Activated CD4-positive, alpha-beta memory T cell treated with anti-CD3 and anti-CD28 coated beads for 36 hours (primary cell): ENCODE data around the gene AMZ2. TPM values are rescaled to one million over a fixed set of nuclear protein-coding genes. Genes with fewer than 3 reads are reported as not detected.
"Not testable (repeated sequence)": the region's sequence is repeated elsewhere in the genome, so short reads cannot be mapped to it uniquely, and the experiment has no call there.

Experiments
- CTCF ChIA-PET: fragments of 350-600 bp; sonication (Branson Sonifier 250); formaldehyde crosslinking; loops from one replicate; lab custom pipeline; 2021; ENCODE audit warnings: antibody characterized with exemption, inconsistent platforms; lab: Charles Lee
- POLR2A ChIA-PET: fragments of 350-600 bp; sonication (Branson Sonifier 250); formaldehyde crosslinking; loops from one replicate; lab custom pipeline; 2021; ENCODE audit warnings: antibody characterized with exemption; lab: Charles Lee
- DNase-seq: peaks from one replicate; pipeline ENCODE4 v3.0.0-alpha.2; 2020
- H3K27ac Mint-ChIP-seq: one replicate; pipeline ENCODE4 v1.8.0; 2021; ENCODE audit warnings: mixed read lengths
- H3K27me3 Mint-ChIP-seq: one replicate; pipeline ENCODE4 v1.8.0; 2021; ENCODE audit warnings: mixed read lengths
- H3K36me3 Mint-ChIP-seq: one replicate; pipeline ENCODE4 v1.8.0; 2021; ENCODE audit warnings: mixed read lengths
- H3K4me1 Mint-ChIP-seq: one replicate; pipeline ENCODE4 v1.8.0; 2021; ENCODE audit warnings: low read depth, mixed read lengths
- H3K4me3 Mint-ChIP-seq: one replicate; pipeline ENCODE4 v1.8.0; 2021; ENCODE audit warnings: mild to moderate bottlenecking, mixed read lengths
- H3K9me3 Mint-ChIP-seq: one replicate; pipeline ENCODE4 v1.8.0; 2021; ENCODE audit warnings: mixed read lengths
- intact Hi-C: fragments of 100-400 bp; cut with micrococcal nuclease; formaldehyde crosslinking; loops from one replicate; pipeline ENCODE4 v1.15.1; 2023
- total RNA-seq, 2 experiments: library from RNA; stranded (reverse); gene quantifications; one replicate each; pipeline ENCODE4 v1.2.3, GENCODE V29; 2021

The AMZ2 gene, protein sequence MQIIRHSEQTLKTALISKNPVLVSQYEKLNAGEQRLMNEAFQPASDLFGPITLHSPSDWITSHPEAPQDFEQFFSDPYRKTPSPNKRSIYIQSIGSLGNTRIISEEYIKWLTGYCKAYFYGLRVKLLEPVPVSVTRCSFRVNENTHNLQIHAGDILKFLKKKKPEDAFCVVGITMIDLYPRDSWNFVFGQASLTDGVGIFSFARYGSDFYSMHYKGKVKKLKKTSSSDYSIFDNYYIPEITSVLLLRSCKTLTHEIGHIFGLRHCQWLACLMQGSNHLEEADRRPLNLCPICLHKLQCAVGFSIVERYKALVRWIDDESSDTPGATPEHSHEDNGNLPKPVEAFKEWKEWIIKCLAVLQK
- total RNA-seq: 100 to 1,000 TPM; 134 to 146 TPM

DNA sequence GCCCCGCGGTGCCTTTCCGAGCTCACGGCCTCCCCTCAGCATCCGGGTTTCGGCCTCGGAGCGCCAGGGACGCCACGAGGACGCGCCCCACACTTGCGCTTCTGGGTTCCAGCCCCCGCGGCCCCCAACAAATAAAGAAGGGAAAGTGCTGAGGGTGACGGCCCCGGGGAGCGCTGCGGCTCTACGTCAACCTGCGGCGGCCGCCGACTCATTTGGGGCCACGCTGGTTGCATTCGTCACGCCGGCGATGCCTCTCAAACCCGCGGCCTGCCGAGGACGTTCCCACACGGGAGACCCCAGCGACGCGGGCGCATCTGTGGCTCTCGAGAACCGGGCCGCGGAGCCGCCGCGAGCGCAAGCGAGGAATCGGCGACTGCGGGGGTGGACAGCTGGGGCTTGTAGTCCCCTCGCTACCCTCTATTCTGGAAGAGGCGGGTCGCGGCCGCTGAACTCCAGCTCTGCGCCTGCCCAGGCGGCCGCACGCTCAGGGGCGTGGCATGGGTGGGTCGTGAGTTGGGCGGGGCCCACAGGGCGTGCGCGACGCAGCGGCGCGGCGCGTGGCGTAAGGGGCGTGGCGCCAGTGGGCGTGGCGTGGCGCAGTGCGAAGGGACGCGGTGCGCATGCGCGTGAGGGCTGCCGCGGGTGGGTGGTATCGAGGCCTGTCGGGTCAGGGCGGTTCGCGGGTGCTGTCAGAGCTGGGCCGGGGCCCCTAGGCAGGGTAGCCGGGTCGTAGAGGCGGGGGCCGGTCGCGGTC is at the start of gene AMZ2:
Gene AMZ2, plus strand, starts transcription at position 599 of the 754 bp plus-strand sequence. CDS start 2,145 bp downstream, outside the sequence.
- CTCF ChIA-PET: interaction anchor here (0.8 to 3.4 kb wide), 13 partner anchors 10 to 208 kb away, joined by 3 to 18 read pairs (median 4); no protein-coding TSS in a partner anchor
- Mint-ChIP-seq H3K27me3 (no peaks in the 10 kb centered on the region), H3K4me3 (peak within 1 kb of the TSS; percentile 90), H3K4me1 (peaks cover 48% of the 10 kb centered on the region), H3K27ac (peak within 1 kb of the TSS; percentile 99), H3K9me3 (no peaks in the 10 kb centered on the region), H3K36me3 (peaks cover 42% of the 10 kb centered on the region)
- intact Hi-C loops: loop anchor here (1.0 to 5.0 kb wide), 5 partner anchors 8 to 265 kb away; partner anchors contain the start of genes ARSG, PRKAR1A and SLC16A6
- POLR2A ChIA-PET: interaction anchor here (0.6 to 4.3 kb wide), 23 partner anchors 8 to 251 kb away, joined by 3 to 64 read pairs (median 5); partner anchors contain the start of genes ARSG, C17orf58, SLC16A6 and WIPI1
- peak; percentile 97 for DNase-seq

DNA sequence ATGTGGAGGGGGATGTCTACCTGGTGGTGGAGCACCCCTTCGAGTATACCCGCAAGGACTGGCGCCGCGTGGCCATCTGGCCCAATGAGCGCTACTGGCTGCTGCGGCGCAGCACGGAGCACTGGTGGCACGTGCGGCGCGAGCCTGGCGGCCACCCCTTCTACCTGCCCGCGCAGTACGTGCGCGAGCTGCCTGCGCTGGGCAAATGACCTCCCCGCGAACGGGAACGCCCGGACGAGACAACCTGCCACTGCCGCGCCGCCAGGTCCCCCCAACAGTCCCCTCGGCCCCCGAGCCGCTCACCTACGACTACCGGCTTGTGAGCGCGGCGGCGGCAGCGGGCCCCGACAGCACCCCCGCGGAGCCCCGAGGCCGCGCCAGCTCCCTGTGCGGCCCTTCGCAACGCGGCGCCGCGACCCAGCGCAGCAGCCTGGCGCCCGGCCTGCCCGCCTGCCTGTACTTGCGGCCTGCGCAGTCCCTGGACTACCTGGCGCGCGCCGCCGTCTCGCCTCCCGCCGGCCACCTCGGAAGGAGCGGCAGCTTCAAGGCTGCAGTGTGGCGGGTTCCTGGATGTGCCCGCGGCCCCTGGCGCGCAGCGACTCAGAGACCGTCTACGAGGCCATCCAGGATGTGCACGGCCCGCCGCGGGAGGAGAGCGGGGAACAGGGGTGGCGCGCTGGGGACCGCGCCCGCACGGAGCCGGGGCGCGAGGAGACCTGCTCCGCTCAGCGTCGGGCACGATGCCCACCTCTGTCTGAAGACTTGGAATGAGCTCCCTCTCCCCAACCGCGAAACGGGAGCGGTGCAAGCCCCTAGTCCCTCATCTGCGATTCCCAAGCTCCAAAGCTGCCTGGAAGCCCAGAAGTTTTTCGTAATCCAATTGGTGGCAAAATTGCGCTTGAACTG is 48.7 kb upstream of the AMZ2 start:
- H3K4me1 Mint-ChIP-seq: peaks cover 36% of the 10 kb centered on the region
- CTCF ChIA-PET: interaction anchor here (0.6 to 4.5 kb wide), 14 partner anchors 13 to 262 kb away, joined by 3 to 107 read pairs (median 4); partner anchors contain the start of genes AMZ2 and WIPI1
- no peaks in the 10 kb centered on the region for H3K36me3 Mint-ChIP-seq
- H3K27me3 Mint-ChIP-seq: peaks cover 13% of the 10 kb centered on the region
- H3K9me3 Mint-ChIP-seq: no peaks in the 10 kb centered on the region
- H3K27ac Mint-ChIP-seq: no peak overlapping the region
- intact Hi-C loops: loop anchor here (5.0 kb wide), 1 partner anchor 162 kb away; the partner anchor contains the start of gene KPNA2
- DNase-seq: peak; percentile 54
- peak overlapping the region; percentile 74 for H3K4me3 Mint-ChIP-seq
- POLR2A ChIA-PET: interaction anchor here (0.6 to 6.6 kb wide), 4 partner anchors 16 to 81 kb away, joined by 4 to 58 read pairs (median 7); partner anchors contain the start of gene AMZ2

DNA sequence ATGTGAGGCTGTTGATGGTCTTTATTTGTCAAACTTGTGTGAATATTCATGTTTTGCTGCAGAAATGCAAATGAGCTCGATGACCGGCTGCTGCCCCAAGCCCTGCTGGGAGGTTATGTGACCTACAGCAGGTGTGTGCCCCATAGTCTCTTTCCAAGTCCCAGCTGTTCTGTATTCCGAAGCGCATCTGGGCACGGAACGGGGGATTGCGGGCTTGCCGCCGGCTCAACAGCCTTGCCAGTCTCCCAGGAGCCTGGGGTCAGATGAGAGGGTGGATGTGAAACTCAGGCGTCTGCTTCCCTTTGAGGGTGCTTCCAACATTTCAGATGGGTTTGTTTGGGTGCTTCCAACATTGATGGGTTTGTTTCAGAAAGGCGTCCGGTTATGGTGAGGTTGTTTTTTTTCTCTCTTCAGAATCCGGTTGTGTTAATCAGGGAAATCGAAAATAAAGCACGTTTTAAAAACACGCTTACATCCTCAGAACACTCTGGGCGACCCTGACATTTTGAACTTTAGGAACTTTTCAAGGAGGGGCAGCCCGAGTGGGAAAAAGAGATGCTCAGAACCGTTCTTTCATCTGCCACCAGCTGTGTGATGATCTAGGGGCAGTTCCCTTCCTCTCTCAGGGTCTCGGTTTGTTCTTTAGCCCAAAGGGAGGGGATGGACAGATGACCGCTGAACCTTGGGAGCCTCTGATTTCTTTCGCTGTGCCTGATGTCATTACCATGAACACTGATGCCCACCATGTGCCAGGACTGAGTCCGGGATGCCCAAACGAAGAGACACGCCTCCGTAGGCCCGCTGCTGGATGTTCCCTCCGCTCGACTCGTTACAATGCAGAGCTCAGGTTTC is 47.8 kb upstream of the AMZ2 start:
- Mint-ChIP-seq H3K36me3 (no peaks in the 10 kb centered on the region), H3K27ac (peak overlapping the region; percentile 23), H3K27me3 (peaks cover 13% of the 10 kb centered on the region), H3K9me3 (no peaks in the 10 kb centered on the region), H3K4me1 (peaks cover 41% of the 10 kb centered on the region), H3K4me3 (peak overlapping the region; percentile 74)
- intact Hi-C loops: loop anchor here (1.0 to 5.0 kb wide), 3 partner anchors 17 to 163 kb away; partner anchors contain the start of gene KPNA2
- CTCF ChIA-PET: interaction anchor here (0.6 to 4.5 kb wide), 25 partner anchors 12 to 261 kb away, joined by 3 to 107 read pairs (median 4); partner anchors contain the start of genes AMZ2 and WIPI1
- POLR2A ChIA-PET: interaction anchor here (1.1 to 6.6 kb wide), 4 partner anchors 17 to 80 kb away, joined by 4 to 58 read pairs (median 7); partner anchors contain the start of gene AMZ2
- peak; percentile 38 for DNase-seq

DNA sequence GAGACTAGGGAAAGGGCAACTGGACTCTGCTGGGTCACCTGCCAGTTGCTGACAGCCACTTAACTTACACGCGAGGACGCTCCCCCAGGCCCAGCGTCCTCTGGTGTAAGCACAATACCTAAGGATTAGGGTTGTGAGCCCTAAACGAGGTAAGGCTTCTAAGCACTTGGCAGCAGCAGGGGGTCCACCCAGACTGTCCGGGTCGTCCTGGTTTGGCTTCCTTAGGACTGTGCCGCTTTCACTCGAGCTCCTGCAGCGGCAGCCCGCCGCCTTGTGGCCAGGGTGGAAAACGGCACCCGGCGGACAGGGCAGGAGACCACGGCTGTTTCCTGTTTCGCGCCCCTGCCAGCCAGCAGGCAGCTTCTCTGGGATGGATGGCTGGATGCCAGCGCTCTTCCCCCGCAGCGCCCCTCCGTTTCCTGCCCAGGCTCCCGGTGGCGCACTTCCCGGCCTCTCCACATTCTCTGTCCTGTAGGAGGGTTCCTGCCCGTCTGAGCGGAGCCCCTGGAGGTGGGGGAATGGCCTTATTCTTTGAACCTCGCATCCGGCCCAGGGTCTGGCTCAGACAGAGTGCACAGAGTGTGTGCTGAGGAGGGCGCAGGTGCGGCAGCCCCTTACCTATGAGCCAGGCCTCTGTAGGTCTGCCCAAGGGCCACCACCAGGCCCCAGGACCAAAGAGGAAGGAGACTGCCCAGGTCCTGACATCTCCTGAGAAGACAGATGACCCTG is 47.0 kb upstream of the AMZ2 start:
- peak overlapping the region; percentile 23 for H3K27ac Mint-ChIP-seq
- ChIA-PET POLR2A (interaction anchor here (1.2 to 6.6 kb wide), 2 partner anchors 18 to 47 kb away, joined by 5 to 58 read pairs; partner anchors contain the start of gene AMZ2), CTCF (interaction anchor here (0.7 to 4.5 kb wide), 21 partner anchors 16 to 260 kb away, joined by 3 to 107 read pairs (median 5); partner anchors contain the start of gene AMZ2)
- H3K36me3 Mint-ChIP-seq: no peaks in the 10 kb centered on the region
- H3K4me1 Mint-ChIP-seq: peaks cover 37% of the 10 kb centered on the region
- peak; percentile 85 for DNase-seq
- H3K9me3 Mint-ChIP-seq: no peaks in the 10 kb centered on the region
- peak overlapping the region; percentile 74 for H3K4me3 Mint-ChIP-seq
- intact Hi-C loops: loop anchor here (1.0 kb wide), 2 partner anchors 18 to 29 kb away; no protein-coding TSS in a partner anchor
- peaks cover 13% of the 10 kb centered on the region for H3K27me3 Mint-ChIP-seq

DNA sequence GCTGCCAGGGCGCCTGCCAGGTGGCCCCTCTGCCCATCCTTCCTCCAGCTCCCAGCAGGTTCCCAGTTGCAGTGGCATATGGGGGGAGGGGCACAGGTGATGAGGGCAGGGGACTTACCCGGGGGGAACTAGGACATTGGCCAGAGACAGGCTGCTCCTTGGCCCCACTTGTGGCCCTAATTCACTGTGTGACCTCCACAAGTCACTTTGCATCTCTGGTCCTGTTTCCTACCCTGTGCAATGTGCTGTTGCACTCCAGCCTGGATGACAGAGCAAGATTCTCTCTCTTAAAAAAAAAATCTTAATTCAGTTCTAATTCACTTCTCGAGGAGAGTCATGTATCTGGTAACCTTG is 46.4 kb upstream of the AMZ2 start:
- H3K4me3 Mint-ChIP-seq, intact Hi-C loops, H3K36me3 Mint-ChIP-seq, DNase-seq, H3K27ac Mint-ChIP-seq, H3K9me3 Mint-ChIP-seq: not testable (repeated sequence)
- H3K4me1 Mint-ChIP-seq: peaks cover 38% of the 10 kb centered on the region
- POLR2A ChIA-PET: interaction anchor here (6.6 kb wide), 1 partner anchor 18 kb away, joined by 58 read pairs; no protein-coding TSS in a partner anchor
- H3K27me3 Mint-ChIP-seq: peaks cover 13% of the 10 kb centered on the region
- CTCF ChIA-PET: interaction anchor here (0.7 to 4.5 kb wide), 17 partner anchors 16 to 260 kb away, joined by 3 to 107 read pairs (median 6); partner anchors contain the start of gene AMZ2

DNA sequence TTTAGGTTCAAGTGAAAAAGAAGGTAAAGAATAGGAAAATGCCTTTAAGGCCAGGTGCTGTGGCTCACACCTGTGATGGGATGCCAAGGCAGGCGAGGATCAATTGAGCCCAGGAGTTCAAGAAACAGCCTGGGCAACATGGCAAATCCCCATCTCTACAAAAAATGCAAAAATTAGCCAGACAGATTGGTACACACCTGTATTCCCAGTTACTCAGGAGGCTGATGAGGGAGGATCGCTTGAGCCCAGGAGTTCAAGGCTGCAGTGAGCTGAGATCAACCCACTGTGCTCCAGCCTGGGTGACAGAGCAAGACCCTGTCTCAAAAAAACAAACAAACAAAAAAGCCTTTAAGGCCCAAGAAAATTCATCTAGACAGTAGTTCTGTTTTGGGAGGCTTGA is 45.5 kb upstream of the AMZ2 start:
- intact Hi-C loops, DNase-seq, H3K9me3 Mint-ChIP-seq, POLR2A ChIA-PET, H3K36me3 Mint-ChIP-seq, H3K27ac Mint-ChIP-seq, H3K4me3 Mint-ChIP-seq: not testable (repeated sequence)
- CTCF ChIA-PET: interaction anchor here (1.5 to 4.5 kb wide), 7 partner anchors 17 to 235 kb away, joined by 3 to 107 read pairs (median 17); partner anchors contain the start of gene AMZ2
- peaks cover 46% of the 10 kb centered on the region for H3K4me1 Mint-ChIP-seq
- H3K27me3 Mint-ChIP-seq: peaks cover 13% of the 10 kb centered on the region

DNA sequence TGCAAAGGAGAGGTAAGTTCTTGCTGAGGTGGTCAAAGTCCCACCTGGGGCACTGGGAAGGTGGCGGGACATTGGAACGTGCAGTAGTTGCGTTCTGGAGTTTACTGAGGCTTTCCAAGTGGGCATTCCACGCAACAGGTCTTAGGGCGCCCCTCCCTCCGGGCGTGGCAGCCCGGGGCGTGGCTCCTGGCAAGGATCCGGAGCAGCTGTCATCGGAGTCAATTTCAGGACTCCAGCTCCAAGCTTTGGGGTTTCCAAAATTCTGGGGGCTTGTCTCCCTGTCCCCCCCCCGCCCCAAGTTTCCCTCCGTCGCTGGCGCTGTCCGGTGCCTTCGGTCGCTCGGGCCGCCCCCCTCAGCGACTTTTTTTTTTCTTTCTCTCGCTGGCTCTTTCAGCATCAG is 43.1 kb upstream of the AMZ2 start:
- ChIA-PET POLR2A (interaction anchor here (0.6 to 2.2 kb wide), 5 partner anchors 8 to 253 kb away, joined by 3 to 21 read pairs (median 10); partner anchors contain the start of genes AMZ2 and WIPI1), CTCF (interaction anchor here (0.6 to 3.0 kb wide), 19 partner anchors 8 to 302 kb away, joined by 3 to 20 read pairs (median 3); partner anchors contain the start of gene AMZ2)
- no peaks in the 10 kb centered on the region for H3K9me3 Mint-ChIP-seq
- peaks cover 4% of the 10 kb centered on the region for H3K27me3 Mint-ChIP-seq
- DNase-seq: peak; percentile 46
- no peak overlapping the region for H3K27ac Mint-ChIP-seq
- intact Hi-C loops: loop anchor here (2.0 to 5.0 kb wide), 3 partner anchors 207 to 256 kb away; partner anchors contain the start of gene C17orf58
- H3K4me1 Mint-ChIP-seq: peaks cover 36% of the 10 kb centered on the region
- H3K4me3 Mint-ChIP-seq: peak overlapping the region; percentile 81
- peaks cover 14% of the 10 kb centered on the region for H3K36me3 Mint-ChIP-seq

DNA sequence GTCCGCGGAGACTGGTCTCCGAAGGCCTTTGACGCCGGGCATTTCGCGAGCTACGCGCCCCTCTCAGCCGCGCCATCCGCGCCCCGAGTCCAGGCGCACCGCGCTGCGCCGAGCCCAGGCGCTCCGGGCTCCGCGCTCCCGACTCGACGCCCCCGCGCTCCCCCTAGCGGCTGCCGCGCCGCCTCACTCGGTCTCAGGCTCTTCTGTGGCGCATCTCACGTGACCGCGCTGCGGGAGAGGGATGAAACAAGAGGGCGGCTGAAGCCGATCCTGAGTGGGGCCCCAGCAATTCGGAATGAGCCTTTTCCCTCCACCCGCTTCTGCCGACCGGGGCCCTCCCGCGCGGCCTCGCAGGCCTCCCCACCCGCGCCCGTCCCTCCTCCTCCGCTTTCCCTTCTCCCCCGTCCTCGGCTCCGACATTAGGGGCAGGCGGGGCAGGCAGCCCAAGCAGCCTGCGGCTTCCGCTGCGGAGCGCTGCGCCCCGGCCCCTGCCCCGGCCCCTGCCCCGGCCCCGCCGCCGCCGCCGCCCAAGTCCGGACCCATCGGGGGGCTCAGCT is 42.5 kb upstream of the AMZ2 start:
- ChIA-PET CTCF (interaction anchor here (0.8 to 3.0 kb wide), 17 partner anchors 9 to 258 kb away, joined by 3 to 20 read pairs (median 4); partner anchors contain the start of gene AMZ2), POLR2A (interaction anchor here (0.6 to 2.2 kb wide), 7 partner anchors 9 to 255 kb away, joined by 3 to 21 read pairs (median 4); partner anchors contain the start of genes AMZ2, ARSG, SLC16A6 and WIPI1)
- Mint-ChIP-seq H3K27me3 (no peaks in the 10 kb centered on the region), H3K27ac (peak overlapping the region; percentile 89), H3K9me3 (no peaks in the 10 kb centered on the region), H3K36me3 (peaks cover 17% of the 10 kb centered on the region), H3K4me3 (peak overlapping the region; percentile 81), H3K4me1 (peaks cover 32% of the 10 kb centered on the region)
- peak; percentile 93 for DNase-seq
- intact Hi-C loops: loop anchor here (2.0 to 5.0 kb wide), 3 partner anchors 208 to 255 kb away; partner anchors contain the start of gene C17orf58
